Panc1 (cell line): ENCODE data around the gene DEDD2. TPM values are rescaled to one million over a fixed set of nuclear protein-coding genes. Genes with fewer than 3 reads are reported as not detected.

Experiments used
- ATAC-seq: fragments of 200-7000 bp; cut with Tn5 transposase; 2 replicates; pipeline ENCODE4 v1.9.1; 2020; ENCODE audit warnings: mild to moderate bottlenecking, moderate library complexity
- BruUV-seq: library from RNA; stranded (reverse); fragments of 400-500 nt; replicated peaks from 2 replicates; lab custom pipeline; 2021; lab: Mats Ljungman, UMichigan
- CTCF ChIA-PET: fragments of 300-600 bp; sonication (Branson Sonifier 250); formaldehyde crosslinking; loops from one replicate; lab custom pipeline; 2022; ENCODE audit warnings: antibody characterized with exemption; lab: Charles Lee
- POLR2A ChIA-PET: fragments of 300-600 bp; sonication (Branson Sonifier 250); formaldehyde crosslinking; loops from one replicate; lab custom pipeline; 2022; ENCODE audit warnings: antibody characterized with exemption; lab: Charles Lee
- DNase-seq: peaks from one replicate; pipeline ENCODE4 v3.0.0-alpha.2; 2010; ENCODE audit warnings: low read depth, low spot score
- H3K27ac ChIP-seq: 2 replicates; pipeline ENCODE4 v1.5.1; 2011; ENCODE audit warnings: mild to moderate bottlenecking, low read length, inconsistent platforms
- H3K27me3 ChIP-seq: fragments of 200-500 bp; sonication (Bioruptor generic); 2 replicates; pipeline ENCODE4 v1.6.0; 2014; ENCODE audit warnings: low read length, inconsistent platforms; ENCODE audit not compliant: control insufficient read depth, insufficient read depth
- H3K36me3 ChIP-seq: fragments of 200-500 bp; sonication (Bioruptor generic); 2 replicates; pipeline ENCODE4 v1.5.1; 2014; ENCODE audit warnings: inconsistent platforms, mild to moderate bottlenecking, low read length, moderate library complexity; ENCODE audit not compliant: control insufficient read depth, insufficient read depth
- H3K4me1 ChIP-seq: 2 replicates; pipeline ENCODE4 v1.5.1; 2011; ENCODE audit warnings: inconsistent platforms, mild to moderate bottlenecking, low read length, moderate library complexity; ENCODE audit not compliant: control insufficient read depth, insufficient read depth
- H3K4me3 ChIP-seq, 2 experiments: 2 replicates each; pipeline ENCODE4 v1.5.1; 2011 to 2012; ENCODE audit warnings: low read depth in 2 of 2, low read length in 2 of 2, mild to moderate bottlenecking in 2 of 2, inconsistent platforms in 1 of 2, moderate library complexity in 1 of 2
- H3K9me3 ChIP-seq: fragments of 200-500 bp; sonication (Bioruptor generic); 2 replicates; pipeline ENCODE4 v1.5.1; 2014; ENCODE audit warnings: low read depth, mild to moderate bottlenecking, inconsistent platforms, low read length, moderate library complexity; ENCODE audit not compliant: control insufficient read depth, insufficient read depth
- CTCF ChIP-seq: fragments of 450-650 bp; IDR thresholded peaks from 2 replicates; pipeline ENCODE4 v1.5.1; 2017; ENCODE audit warnings: mild to moderate bottlenecking
- POLR2AphosphoS5 ChIP-seq: IDR thresholded peaks from 2 replicates; pipeline ENCODE4 v1.6.1; 2012; ENCODE audit warnings: mild to moderate bottlenecking, low read depth, low read length, moderate library complexity
- REST ChIP-seq, 2 experiments: IDR thresholded peaks; 2 replicates each; pipeline ENCODE4 v1.6.1; 2011 to 2012; ENCODE audit warnings: low read depth in 2 of 2, control low read depth in 1 of 2, low read length in 1 of 2, mild to moderate bottlenecking in 1 of 2, moderate library complexity in 1 of 2; ENCODE audit not compliant: insufficient read depth in 1 of 2
- SIN3A ChIP-seq: IDR thresholded peaks from 2 replicates; pipeline ENCODE4 v1.6.1; 2012; ENCODE audit warnings: low read depth, mild to moderate bottlenecking, low read length, moderate library complexity, borderline replicate concordance; ENCODE audit not compliant: insufficient read depth
- TCF7L2 ChIP-seq: IDR thresholded peaks from 2 replicates; pipeline ENCODE4 v1.6.1; 2011; ENCODE audit warnings: mild to moderate bottlenecking, low read depth, low read length, inconsistent platforms
- in situ Hi-C: cut with HindIII; loops from 2 replicates; pipeline ENCODE4 v1.10.0; 2016; ENCODE audit warnings: low sequenced_read_pairs, low pct_unique_long_range_greater_than_20kb
- intact Hi-C: fragments of 100-400 bp; cut with micrococcal nuclease; formaldehyde crosslinking; loops from one replicate; pipeline ENCODE4 v1.10.0; 2022; ENCODE audit not compliant: unreplicated experiment
- total RNA-seq: library from RNA; stranded (reverse); gene quantifications from one replicate; pipeline ENCODE4 v1.2.1, GENCODE V29; 2021; ENCODE audit not compliant: unreplicated experiment

Gene DEDD2
- total RNA-seq, 1 experiment from 2014 or later, result 13.2 TPM

GRCh38 chr19:42254089-42254849, 36.8 kb upstream of the DEDD2 start:
- ATAC-seq (peak; percentile 46), DNase-seq (no peak)
- H3K36me3 ChIP-seq, result no peaks in the 10 kb centered on the region; the same call in 1 of the 2 replicates
- in situ Hi-C loops, result no loop called here
- TF ChIP-seq CTCF (no peak), REST (IDR thresholded peaks at IDR 0.05; ENCODE audit: insufficient read depth in 1 of 2, low read depth in 2 of 2, low read length in 1 of 2) (no peak), POLR2AphosphoS5 (no peak; the same call in 1 of the 2 replicates), SIN3A (no peak; the same call in 1 of the 2 replicates), TCF7L2 (no peak)
- TSS peak; percentile 79 for BruUV-seq
- POLR2A ChIA-PET, result no interaction called here
- CTCF ChIA-PET, result no interaction called here
- H3K4me1 ChIP-seq, result peaks cover 24% of the 10 kb centered on the region
- H3K4me3 ChIP-seq, result peak overlapping the region; percentile 72 to 82
- H3K27ac ChIP-seq, result peak overlapping the region; percentile 70
- no peaks in the 10 kb centered on the region for H3K9me3 ChIP-seq
- no peaks in the 10 kb centered on the region for H3K27me3 ChIP-seq
- intact Hi-C loops, result no loop called here

DNA sequence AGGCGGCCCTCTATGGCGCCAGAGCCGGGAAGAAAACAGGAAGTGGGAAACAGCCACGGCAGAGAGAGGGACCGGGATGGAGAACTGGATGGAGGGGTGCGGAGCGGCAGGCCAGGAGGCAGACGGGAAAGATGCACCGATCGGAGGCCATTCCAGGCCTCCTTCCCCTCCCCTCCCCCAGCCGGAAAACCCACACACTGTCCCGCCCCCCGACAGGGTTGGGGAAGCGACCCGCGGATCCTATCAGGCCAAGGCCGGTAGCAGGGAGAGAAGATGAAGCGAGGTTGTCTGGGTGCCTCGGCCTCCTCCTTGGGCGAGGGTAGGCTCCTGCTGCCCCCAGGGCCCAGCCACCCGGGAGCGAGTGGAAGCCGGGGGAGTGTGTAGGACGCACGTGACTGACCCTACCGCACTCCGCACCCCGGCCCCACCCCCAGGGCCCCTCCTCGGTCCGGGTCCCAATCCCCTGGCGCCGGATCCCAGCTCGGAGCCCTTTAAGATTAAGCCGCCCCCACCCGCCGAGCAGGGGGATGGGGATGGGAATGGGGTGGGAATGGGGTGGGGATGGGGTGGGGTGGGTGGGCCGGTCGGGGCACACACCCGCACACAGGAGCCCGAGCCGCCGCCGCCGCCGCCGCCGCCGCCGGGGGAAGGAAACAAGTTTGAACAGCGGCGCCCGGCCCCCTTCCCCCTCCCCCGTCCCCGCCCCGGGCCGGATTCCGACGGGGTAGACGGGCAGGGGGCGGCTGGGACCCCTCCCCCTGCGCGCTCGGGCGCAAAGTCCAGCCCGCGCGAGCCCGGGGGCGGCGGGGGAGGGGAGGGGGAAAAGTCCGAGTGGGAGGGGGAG, 36.0 kb upstream of the DEDD2 start:
- H3K36me3 ChIP-seq, result no peaks in the 10 kb centered on the region; the same call in 1 of the 2 replicates
- H3K27me3 ChIP-seq, result no peaks in the 10 kb centered on the region
- H3K27ac ChIP-seq, result peak overlapping the region; percentile 84
- in situ Hi-C loops (no loop called here), intact Hi-C loops (no loop called here)
- TF ChIP-seq TCF7L2, result no peak
- peak; percentile 38; the same call in 1 of the 2 replicates for TF ChIP-seq POLR2AphosphoS5
- TF ChIP-seq CTCF, result no peak
- 0 out of 2 replicates have a peak, but pooled peaks have one; percentile 71 for TF ChIP-seq SIN3A
- TF ChIP-seq REST (IDR thresholded peaks at IDR 0.05; ENCODE audit: insufficient read depth in 1 of 2, low read depth in 2 of 2, low read length in 1 of 2), result no peak
- H3K4me3 ChIP-seq, result peak overlapping the region; percentile 72 to 82
- no peaks in the 10 kb centered on the region for H3K9me3 ChIP-seq
- ATAC-seq (peak; percentile 32), DNase-seq (no peak)
- BruUV-seq, result no TSS peak
- POLR2A ChIA-PET, result interaction anchor here (0.6 to 0.7 kb wide), 2 partner anchors 58 to 77 kb away, joined by 3 to 4 read pairs; no protein-coding TSS in a partner anchor
- CTCF ChIA-PET, result no interaction called here
- peaks cover 26% of the 10 kb centered on the region for H3K4me1 ChIP-seq
